Astrocyte (in vitro differentiated cells and primary cell): ENCODE results near the gene CNTN1.

ENCODE experiments used
- EZH2 ChIP-seq: IDR thresholded peaks from 2 replicates; pipeline ENCODE4 v1.6.1; 2012; ENCODE audit warnings: mild to moderate bottlenecking, low read length, inconsistent platforms; ENCODE audit not compliant: insufficient read depth
- TF ChIP-seq, protein P1 (sequence below): IDR thresholded peaks from 2 replicates; pipeline ENCODE4 v1.5.1; 2011; ENCODE audit warnings: low read depth, mild to moderate bottlenecking, inconsistent platforms, low read length, moderate library complexity; ENCODE audit not compliant: insufficient read depth

GRCh38 chr12:40992674-40993073, 300.4 kb downstream of the CNTN1 start:
- TF ChIP-seq, protein P1, sequence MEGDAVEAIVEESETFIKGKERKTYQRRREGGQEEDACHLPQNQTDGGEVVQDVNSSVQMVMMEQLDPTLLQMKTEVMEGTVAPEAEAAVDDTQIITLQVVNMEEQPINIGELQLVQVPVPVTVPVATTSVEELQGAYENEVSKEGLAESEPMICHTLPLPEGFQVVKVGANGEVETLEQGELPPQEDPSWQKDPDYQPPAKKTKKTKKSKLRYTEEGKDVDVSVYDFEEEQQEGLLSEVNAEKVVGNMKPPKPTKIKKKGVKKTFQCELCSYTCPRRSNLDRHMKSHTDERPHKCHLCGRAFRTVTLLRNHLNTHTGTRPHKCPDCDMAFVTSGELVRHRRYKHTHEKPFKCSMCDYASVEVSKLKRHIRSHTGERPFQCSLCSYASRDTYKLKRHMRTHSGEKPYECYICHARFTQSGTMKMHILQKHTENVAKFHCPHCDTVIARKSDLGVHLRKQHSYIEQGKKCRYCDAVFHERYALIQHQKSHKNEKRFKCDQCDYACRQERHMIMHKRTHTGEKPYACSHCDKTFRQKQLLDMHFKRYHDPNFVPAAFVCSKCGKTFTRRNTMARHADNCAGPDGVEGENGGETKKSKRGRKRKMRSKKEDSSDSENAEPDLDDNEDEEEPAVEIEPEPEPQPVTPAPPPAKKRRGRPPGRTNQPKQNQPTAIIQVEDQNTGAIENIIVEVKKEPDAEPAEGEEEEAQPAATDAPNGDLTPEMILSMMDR: no peak
- no peak for TF ChIP-seq EZH2
